A549 (cell line): ENCODE measurements around the gene MEA1. TPM values are rescaled to one million over a fixed set of nuclear protein-coding genes. Genes with fewer than 3 reads are reported as not detected.

ENCODE experiments used
- ATAC-seq, 2 experiments: fragments of 200-7000 bp in 1 of 2; fragments of >200 bp in 1 of 2; cut with Nextera tagmentation in 1 of 2; cut with Tn5 transposase in 1 of 2; 3 replicates each; pipeline versions ENCODE4 v1.8.0 to v1.9.1; 2018 to 2020; ENCODE audit warnings: mild to moderate bottlenecking in 1 of 2, moderate library complexity in 1 of 2
- CTCF ChIA-PET: fragments of 300-600 bp; sonication (Branson Sonifier 250); formaldehyde crosslinking; extraction: SDS; loops from one replicate; lab custom pipeline; 2021; ENCODE audit warnings: antibody characterized with exemption, inconsistent platforms; lab: Yijun Ruan, JAX
- POLR2A ChIA-PET: fragments of 350-600 bp; formaldehyde crosslinking; extraction: SDS; loops from one replicate; lab custom pipeline; 2021; ENCODE audit warnings: antibody characterized with exemption, inconsistent platforms; lab: Yijun Ruan, JAX
- DNase-seq, 2 experiments: peaks; one replicate each; pipeline versions ENCODE4 v3.0.0 to v3.0.0-alpha.2; 2011 to 2016; ENCODE audit warnings: low read depth in 1 of 2, low spot score in 1 of 2
- FAIRE-seq: peaks from 2 replicates; lab custom pipeline; 2011; peaks lifted over from hg19 to GRCh38; lab: Jason Lieb, UNC
- H3K27ac ChIP-seq, 2 experiments: fragments of >200 bp; sonication (Bioruptor Twin); formaldehyde crosslinking; 3 replicates each; pipeline ENCODE4 v1.5.1; 2016 to 2017
- H3K4me1 ChIP-seq: fragments of >200 bp; sonication (Bioruptor Twin); formaldehyde crosslinking; 3 replicates; pipeline ENCODE4 v1.6.1; 2016
- H3K4me2 ChIP-seq: fragments of >200 bp; sonication (Bioruptor Twin); formaldehyde crosslinking; 3 replicates; pipeline ENCODE4 v1.6.1; 2016
- H3K4me3 ChIP-seq: fragments of >200 bp; sonication (Bioruptor Twin); formaldehyde crosslinking; 3 replicates; pipeline ENCODE4 v1.5.1; 2016
- H3K9me3 ChIP-seq: fragments of >200 bp; sonication (Bioruptor Twin); formaldehyde crosslinking; 3 replicates; pipeline ENCODE4 v1.6.1; 2016
- ATOH8 ChIP-seq: fragments of 250-450 bp; sonication (Bioruptor Pico); IDR thresholded peaks from 2 replicates; pipeline ENCODE4 v1.5.0; 2020; ENCODE audit warnings: low read depth, mild to moderate bottlenecking, moderate library complexity
- CEBPB ChIP-seq, 2 experiments: fragments of >200 bp in 1 of 2; sonication (Bioruptor Twin) in 1 of 2; formaldehyde crosslinking in 1 of 2; IDR thresholded peaks; 2 replicates each; pipeline ENCODE4 v1.6.1; 2012 to 2016
- ELK1 ChIP-seq: fragments of 150-350 bp; IDR thresholded peaks from 2 replicates; pipeline ENCODE4 v1.6.1; 2014; ENCODE audit warnings: low read depth, mild to moderate bottlenecking, low read length
- EP300 ChIP-seq, 2 experiments: fragments of >200 bp; sonication (Bioruptor Twin); formaldehyde crosslinking; IDR thresholded peaks; 2 replicates in 1 of 2; 3 replicates in 1 of 2; pipeline ENCODE4 v1.6.1; 2016 to 2017
- HEYL ChIP-seq: fragments of 250-450 bp; sonication (Bioruptor Pico); IDR thresholded peaks from 2 replicates; pipeline ENCODE4 v1.8.0; 2021; ENCODE audit warnings: mild to moderate bottlenecking, moderate library complexity
- KDM5A ChIP-seq: fragments of 200-600 bp; sonication (generic); IDR thresholded peaks from 2 replicates; pipeline ENCODE4 v1.6.1; 2016; ENCODE audit warnings: antibody characterized with exemption, mild to moderate bottlenecking
- MAFK ChIP-seq: fragments of 450-650 bp; IDR thresholded peaks from 2 replicates; pipeline ENCODE4 v1.6.1; 2014; ENCODE audit not compliant: partially characterized antibody
- NFE2L2 ChIP-seq: fragments of 150-350 bp; conservative IDR thresholded peaks from 2 replicates; pipeline ENCODE4 v1.6.1; 2014; ENCODE audit warnings: low read length
- POLR2AphosphoS2 ChIP-seq: conservative IDR thresholded peaks from 2 replicates; pipeline ENCODE4 v1.6.1; 2012; ENCODE audit warnings: low read length, improper control_type of control experiment, inconsistent platforms
- RCOR1 ChIP-seq: fragments of 150-350 bp; IDR thresholded peaks from 2 replicates; pipeline ENCODE4 v1.6.1; 2014; ENCODE audit warnings: antibody characterized with exemption, low read length, low read depth
- RNF2 ChIP-seq: fragments of 200-600 bp; sonication (generic); IDR thresholded peaks from 2 replicates; pipeline ENCODE4 v1.6.1; 2016; ENCODE audit warnings: low read depth, mild to moderate bottlenecking, antibody characterized with exemption, moderate library complexity, borderline replicate concordance
- SMC3 ChIP-seq: fragments of >200 bp; sonication (Bioruptor Twin); formaldehyde crosslinking; IDR thresholded peaks from 3 replicates; pipeline ENCODE4 v1.6.1; 2018; ENCODE audit warnings: inconsistent platforms
- ZFP36 ChIP-seq: fragments of 450-650 bp; IDR thresholded peaks from 2 replicates; pipeline ENCODE4 v1.6.1; 2014; ENCODE audit warnings: borderline replicate concordance; ENCODE audit not compliant: partially characterized antibody
- ZSCAN20 ChIP-seq: fragments of 250-450 bp; sonication (Bioruptor Pico); IDR thresholded peaks from 2 replicates; pipeline ENCODE4 v1.8.0; 2022; ENCODE audit warnings: mild to moderate bottlenecking, moderate library complexity
- WGBS: methylation state at CpG from one replicate; pipeline ENCODE4 v1.1.6; 2017; ENCODE audit errors: missing lambda C conversion rate; 5-methylcytosine and 5-hydroxymethylcytosine counted together
- polyA plus RNA-seq, 4 experiments: library from polyadenylated mRNA; depleted of rRNA in 3 of 4; stranded (reverse); fragments of >200 nt; fragmentation: RNase III in 1 of 4; extraction: RNeasy Plus Mini Kit Qiagen cat#74134 plus additional on column Dnase treatment in 1 of 4; gene quantifications; 2 replicates in 3 of 4; 3 replicates in 1 of 4; pipeline ENCODE4 v1.2.3, GENCODE V29; 2011 to 2017
- TF ChIP-seq, protein P1 (sequence below): fragments of >200 bp; sonication (Bioruptor Twin); formaldehyde crosslinking; IDR thresholded peaks from 3 replicates; pipeline ENCODE4 v1.5.1; 2016
- TF ChIP-seq, protein P2 (sequence below): fragments of 450-650 bp; IDR thresholded peaks from 2 replicates; pipeline ENCODE4 v1.6.1; 2014; ENCODE audit warnings: antibody characterized with exemption
- TF ChIP-seq, protein P3 (sequence below): IDR thresholded peaks from 2 replicates; pipeline ENCODE4 v1.6.1; 2012
- TF ChIP-seq, protein P4 (sequence below): fragments of >200 bp; sonication (Bioruptor Twin); formaldehyde crosslinking; IDR thresholded peaks from 3 replicates; pipeline ENCODE4 v1.6.1; 2016

The MEA1 gene
- polyA plus RNA-seq, 2 of the 4 experiments (the other 2 are of a cell fraction) = 58.6 to 94.3 TPM

DNA sequence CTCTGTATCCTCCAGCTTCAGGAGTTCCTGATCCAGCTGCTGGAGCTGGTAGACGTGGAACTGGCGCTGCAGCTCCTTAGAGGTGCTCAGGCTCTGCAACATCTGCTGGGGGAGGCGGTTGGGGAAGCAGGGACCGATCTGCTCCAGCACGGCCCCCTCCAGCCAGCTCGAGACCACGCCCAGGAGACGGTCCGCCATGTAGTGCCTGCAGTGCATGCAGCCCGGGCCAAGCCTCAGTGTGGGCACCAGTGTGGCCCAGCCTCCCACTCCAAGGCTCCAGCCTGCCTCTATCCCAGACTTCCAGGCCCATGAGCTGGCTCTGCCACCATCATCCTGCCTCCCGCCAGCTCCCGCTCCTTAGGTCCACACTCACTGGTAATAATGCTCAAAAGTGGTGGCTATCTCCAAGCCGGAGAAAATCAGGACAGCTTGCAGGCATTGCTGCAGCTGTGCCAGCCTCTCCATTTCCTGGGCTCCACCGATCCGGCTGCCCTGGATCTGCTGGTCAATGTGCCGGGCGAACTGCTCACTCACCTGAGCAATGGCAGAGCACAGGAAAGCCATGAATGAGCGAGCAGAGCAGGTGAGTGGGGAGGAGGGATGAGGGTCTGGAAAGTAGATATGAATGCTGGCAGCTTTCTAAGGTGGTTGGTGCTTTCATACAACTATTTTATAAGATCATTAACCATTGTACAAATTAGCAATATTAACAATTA, 27.0 kb upstream of the MEA1 start:
- Histone ChIP-seq H3K4me3 (no peak overlapping the region), H3K27ac (no peak overlapping the region), H3K4me1 (no peaks in the 10 kb centered on the region), H3K9me3 (no peaks in the 10 kb centered on the region), H3K4me2 (no peak overlapping the region)
- no peak for ATAC-seq
- DNase-seq = no peak
- ChIA-PET POLR2A (interaction anchor here (0.8 kb wide), 2 partner anchors 11 to 46 kb away, joined by 3 to 5 read pairs; no protein-coding TSS in a partner anchor), CTCF (interaction anchor here (0.6 kb wide), 1 partner anchor 10 kb away, joined by 3 read pairs; no protein-coding TSS in a partner anchor)
- WGBS = 98% methylated on average over 9 of the region's 18 CpGs
- TF ChIP-seq NFE2L2 (no peak), HEYL (CRISPR knock-in tag) (no peak), RCOR1 (no peak), ELK1 (no peak)
- TF ChIP-seq, protein P1, sequence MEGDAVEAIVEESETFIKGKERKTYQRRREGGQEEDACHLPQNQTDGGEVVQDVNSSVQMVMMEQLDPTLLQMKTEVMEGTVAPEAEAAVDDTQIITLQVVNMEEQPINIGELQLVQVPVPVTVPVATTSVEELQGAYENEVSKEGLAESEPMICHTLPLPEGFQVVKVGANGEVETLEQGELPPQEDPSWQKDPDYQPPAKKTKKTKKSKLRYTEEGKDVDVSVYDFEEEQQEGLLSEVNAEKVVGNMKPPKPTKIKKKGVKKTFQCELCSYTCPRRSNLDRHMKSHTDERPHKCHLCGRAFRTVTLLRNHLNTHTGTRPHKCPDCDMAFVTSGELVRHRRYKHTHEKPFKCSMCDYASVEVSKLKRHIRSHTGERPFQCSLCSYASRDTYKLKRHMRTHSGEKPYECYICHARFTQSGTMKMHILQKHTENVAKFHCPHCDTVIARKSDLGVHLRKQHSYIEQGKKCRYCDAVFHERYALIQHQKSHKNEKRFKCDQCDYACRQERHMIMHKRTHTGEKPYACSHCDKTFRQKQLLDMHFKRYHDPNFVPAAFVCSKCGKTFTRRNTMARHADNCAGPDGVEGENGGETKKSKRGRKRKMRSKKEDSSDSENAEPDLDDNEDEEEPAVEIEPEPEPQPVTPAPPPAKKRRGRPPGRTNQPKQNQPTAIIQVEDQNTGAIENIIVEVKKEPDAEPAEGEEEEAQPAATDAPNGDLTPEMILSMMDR = no peak
- TF ChIP-seq, protein P2, sequence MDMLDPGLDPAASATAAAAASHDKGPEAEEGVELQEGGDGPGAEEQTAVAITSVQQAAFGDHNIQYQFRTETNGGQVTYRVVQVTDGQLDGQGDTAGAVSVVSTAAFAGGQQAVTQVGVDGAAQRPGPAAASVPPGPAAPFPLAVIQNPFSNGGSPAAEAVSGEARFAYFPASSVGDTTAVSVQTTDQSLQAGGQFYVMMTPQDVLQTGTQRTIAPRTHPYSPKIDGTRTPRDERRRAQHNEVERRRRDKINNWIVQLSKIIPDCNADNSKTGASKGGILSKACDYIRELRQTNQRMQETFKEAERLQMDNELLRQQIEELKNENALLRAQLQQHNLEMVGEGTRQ = no peak
- FAIRE-seq = no peak

GRCh38 chr6:43038727-43039126, 25.0 kb upstream of the MEA1 start:
- no peak overlapping the region for H3K4me3 ChIP-seq
- no peaks in the 10 kb centered on the region for H3K4me1 ChIP-seq
- WGBS = 88% methylated on average over 9 of the region's 9 CpGs
- H3K9me3 ChIP-seq = no peaks in the 10 kb centered on the region
- peak in 1 of 2 experiments; percentile 15; a peak in 1 of 6 replicates for ATAC-seq
- DNase-seq = no peak
- no peak overlapping the region for H3K4me2 ChIP-seq
- POLR2A ChIA-PET = no interaction called here
- CTCF ChIA-PET = interaction anchor here (1.5 kb wide), 1 partner anchor 104 kb away, joined by 3 read pairs; no protein-coding TSS in a partner anchor
- TF ChIP-seq RNF2 (no peak), EP300 (IDR thresholded peaks at IDR 0.05) (no peak)
- FAIRE-seq = no peak
- no peak overlapping the region for H3K27ac ChIP-seq

DNA sequence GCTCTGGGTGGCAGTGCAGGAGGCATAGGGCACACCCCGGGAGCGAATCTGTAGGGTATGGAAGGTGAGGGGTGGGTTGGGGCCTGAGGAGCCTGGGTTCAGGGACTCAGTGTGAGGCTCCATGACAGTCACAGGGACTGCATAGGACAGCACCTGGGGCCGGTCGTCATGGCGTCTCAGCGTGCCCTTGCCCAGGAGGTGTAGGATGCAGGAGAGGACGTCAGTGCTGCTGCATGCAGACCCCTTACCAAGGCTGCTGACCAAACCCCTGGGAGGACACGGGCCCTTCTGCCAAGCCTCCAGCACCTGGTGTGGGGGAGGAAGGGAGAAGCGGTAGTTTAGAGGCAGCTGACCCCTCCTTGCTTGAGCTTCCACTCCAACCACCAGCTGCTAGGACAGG, 24.0 kb upstream of the MEA1 start:
- ATAC-seq (no peak; a peak in 1 of 6 replicates), DNase-seq (no peak), FAIRE-seq (no peak)
- ChIA-PET CTCF (interaction anchor here (1.5 kb wide), 1 partner anchor 105 kb away, joined by 3 read pairs; no protein-coding TSS in a partner anchor), POLR2A (no interaction called here)
- no peak for TF ChIP-seq KDM5A
- no peak for TF ChIP-seq ATOH8 (CRISPR knock-in tag)
- TF ChIP-seq, protein P3, sequence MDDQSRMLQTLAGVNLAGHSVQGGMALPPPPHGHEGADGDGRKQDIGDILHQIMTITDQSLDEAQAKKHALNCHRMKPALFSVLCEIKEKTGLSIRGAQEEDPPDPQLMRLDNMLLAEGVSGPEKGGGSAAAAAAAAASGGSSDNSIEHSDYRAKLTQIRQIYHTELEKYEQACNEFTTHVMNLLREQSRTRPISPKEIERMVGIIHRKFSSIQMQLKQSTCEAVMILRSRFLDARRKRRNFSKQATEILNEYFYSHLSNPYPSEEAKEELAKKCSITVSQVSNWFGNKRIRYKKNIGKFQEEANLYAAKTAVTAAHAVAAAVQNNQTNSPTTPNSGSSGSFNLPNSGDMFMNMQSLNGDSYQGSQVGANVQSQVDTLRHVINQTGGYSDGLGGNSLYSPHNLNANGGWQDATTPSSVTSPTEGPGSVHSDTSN = no peak
- TF ChIP-seq ZSCAN20 (CRISPR knock-in tag) = no peak
- no peak for TF ChIP-seq ZFP36
- no peak for TF ChIP-seq NFE2L2
- TF ChIP-seq, protein P4, sequence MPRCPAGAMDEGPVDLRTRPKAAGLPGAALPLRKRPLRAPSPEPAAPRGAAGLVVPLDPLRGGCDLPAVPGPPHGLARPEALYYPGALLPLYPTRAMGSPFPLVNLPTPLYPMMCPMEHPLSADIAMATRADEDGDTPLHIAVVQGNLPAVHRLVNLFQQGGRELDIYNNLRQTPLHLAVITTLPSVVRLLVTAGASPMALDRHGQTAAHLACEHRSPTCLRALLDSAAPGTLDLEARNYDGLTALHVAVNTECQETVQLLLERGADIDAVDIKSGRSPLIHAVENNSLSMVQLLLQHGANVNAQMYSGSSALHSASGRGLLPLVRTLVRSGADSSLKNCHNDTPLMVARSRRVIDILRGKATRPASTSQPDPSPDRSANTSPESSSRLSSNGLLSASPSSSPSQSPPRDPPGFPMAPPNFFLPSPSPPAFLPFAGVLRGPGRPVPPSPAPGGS = no peak
- TF ChIP-seq SMC3 = no peak
- no peak for TF ChIP-seq POLR2AphosphoS2
- no peak for TF ChIP-seq CEBPB (IDR thresholded peaks at IDR 0.05)
- TF ChIP-seq MAFK = no peak
- H3K9me3 ChIP-seq = no peaks in the 10 kb centered on the region
- 83% methylated on average over 8 of the region's 9 CpGs for WGBS
- H3K4me1 ChIP-seq = no peaks in the 10 kb centered on the region
- no peak overlapping the region for H3K4me2 ChIP-seq
- no peak overlapping the region for H3K27ac ChIP-seq
- H3K4me3 ChIP-seq = no peak overlapping the region
